WERI-Rb-1 (cell line): ENCODE measurements around the gene FBLN1.
"Not testable (repeated sequence)": the region's sequence is repeated elsewhere in the genome, so short reads cannot be mapped to it uniquely, and the experiment has no call there.

Source experiments
- DNase-seq: peaks from one replicate; pipeline ENCODE4 v3.0.0-alpha.2; 2020
- H3K27ac ChIP-seq: fragments of 250-450 bp; sonication (Bioruptor Pico); 2 replicates; pipeline ENCODE4 v1.5.1; 2020; ENCODE audit warnings: mild to moderate bottlenecking, moderate library complexity
- H3K27me3 ChIP-seq: fragments of 250-450 bp; sonication (Bioruptor Pico); 2 replicates; pipeline ENCODE4 v1.5.1; 2021; ENCODE audit warnings: mild to moderate bottlenecking, low read depth, moderate library complexity; ENCODE audit not compliant: insufficient read depth, severe bottlenecking
- H3K36me3 ChIP-seq: fragments of 250-450 bp; sonication (Bioruptor Pico); 2 replicates; pipeline ENCODE4 v1.5.1; 2020; ENCODE audit warnings: mild to moderate bottlenecking, moderate library complexity
- H3K4me3 ChIP-seq: 2 replicates; pipeline ENCODE4 v1.5.1; 2011; ENCODE audit warnings: low read depth, mild to moderate bottlenecking, control low read depth, low read length
- H3K9me3 ChIP-seq: fragments of 250-450 bp; sonication (Bioruptor Pico); 2 replicates; pipeline ENCODE4 v1.5.1; 2021; ENCODE audit warnings: mild to moderate bottlenecking, moderate library complexity; ENCODE audit not compliant: severe bottlenecking
- TF ChIP-seq, protein P1 (sequence below): IDR thresholded peaks from 2 replicates; pipeline ENCODE4 v1.5.1; 2011; ENCODE audit warnings: low read depth, mild to moderate bottlenecking, control low read depth, inconsistent platforms, low read length

FBLN1 gene

DNA sequence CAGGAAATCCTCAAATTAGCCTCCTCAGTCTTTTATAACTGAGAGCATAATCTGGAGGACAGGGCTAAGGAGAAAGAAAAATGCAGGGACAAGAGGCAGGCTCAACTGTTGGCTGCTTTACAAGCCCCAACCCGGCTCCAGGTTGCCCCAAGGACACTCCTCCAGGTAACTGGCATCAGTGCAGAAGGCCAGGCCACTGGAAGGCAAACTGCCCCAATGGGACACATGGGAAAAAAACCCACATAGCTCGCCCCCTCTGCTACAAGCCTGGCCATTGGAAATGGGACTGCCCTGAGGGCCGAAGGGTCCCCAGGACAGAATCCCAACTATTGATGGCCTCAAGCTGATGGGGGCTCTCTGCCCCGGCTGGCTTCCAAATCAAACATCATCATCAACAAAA lies 17.9 kb upstream of the FBLN1 start:
- no peaks in the 10 kb centered on the region for H3K27me3 ChIP-seq
- TF ChIP-seq, protein P1, sequence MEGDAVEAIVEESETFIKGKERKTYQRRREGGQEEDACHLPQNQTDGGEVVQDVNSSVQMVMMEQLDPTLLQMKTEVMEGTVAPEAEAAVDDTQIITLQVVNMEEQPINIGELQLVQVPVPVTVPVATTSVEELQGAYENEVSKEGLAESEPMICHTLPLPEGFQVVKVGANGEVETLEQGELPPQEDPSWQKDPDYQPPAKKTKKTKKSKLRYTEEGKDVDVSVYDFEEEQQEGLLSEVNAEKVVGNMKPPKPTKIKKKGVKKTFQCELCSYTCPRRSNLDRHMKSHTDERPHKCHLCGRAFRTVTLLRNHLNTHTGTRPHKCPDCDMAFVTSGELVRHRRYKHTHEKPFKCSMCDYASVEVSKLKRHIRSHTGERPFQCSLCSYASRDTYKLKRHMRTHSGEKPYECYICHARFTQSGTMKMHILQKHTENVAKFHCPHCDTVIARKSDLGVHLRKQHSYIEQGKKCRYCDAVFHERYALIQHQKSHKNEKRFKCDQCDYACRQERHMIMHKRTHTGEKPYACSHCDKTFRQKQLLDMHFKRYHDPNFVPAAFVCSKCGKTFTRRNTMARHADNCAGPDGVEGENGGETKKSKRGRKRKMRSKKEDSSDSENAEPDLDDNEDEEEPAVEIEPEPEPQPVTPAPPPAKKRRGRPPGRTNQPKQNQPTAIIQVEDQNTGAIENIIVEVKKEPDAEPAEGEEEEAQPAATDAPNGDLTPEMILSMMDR: no peak
- DNase-seq: no peak
- no peaks in the 10 kb centered on the region for H3K36me3 ChIP-seq
- H3K4me3 ChIP-seq: no peak overlapping the region
- peaks cover 4% of the 10 kb centered on the region for H3K9me3 ChIP-seq
- no peak overlapping the region for H3K27ac ChIP-seq

DNA sequence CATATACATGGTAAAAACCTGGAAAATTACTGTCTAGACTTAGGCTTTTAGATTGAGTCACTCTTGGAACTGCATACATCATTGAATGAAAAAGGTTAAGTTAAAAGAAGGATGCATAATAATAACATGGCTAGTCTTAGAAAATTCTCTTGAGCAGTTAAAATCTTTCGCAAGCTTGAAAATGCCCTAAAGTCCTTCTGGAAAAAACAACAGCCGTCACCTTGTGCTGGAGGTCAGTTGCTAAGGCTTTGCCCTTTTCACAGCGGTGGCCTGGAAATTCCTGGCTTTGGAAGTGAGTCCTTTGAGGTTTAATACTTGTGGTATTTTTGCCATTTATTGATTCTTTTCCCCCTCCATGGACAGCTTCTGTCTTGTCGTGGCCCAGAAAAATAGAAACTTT lies 17.4 kb upstream of the FBLN1 start:
- Histone ChIP-seq H3K27ac (no peak overlapping the region), H3K36me3 (no peaks in the 10 kb centered on the region), H3K9me3 (peaks cover 7% of the 10 kb centered on the region), H3K27me3 (no peaks in the 10 kb centered on the region), H3K4me3 (no peak overlapping the region)
- DNase-seq: no peak
- TF ChIP-seq, protein P1: no peak

DNA sequence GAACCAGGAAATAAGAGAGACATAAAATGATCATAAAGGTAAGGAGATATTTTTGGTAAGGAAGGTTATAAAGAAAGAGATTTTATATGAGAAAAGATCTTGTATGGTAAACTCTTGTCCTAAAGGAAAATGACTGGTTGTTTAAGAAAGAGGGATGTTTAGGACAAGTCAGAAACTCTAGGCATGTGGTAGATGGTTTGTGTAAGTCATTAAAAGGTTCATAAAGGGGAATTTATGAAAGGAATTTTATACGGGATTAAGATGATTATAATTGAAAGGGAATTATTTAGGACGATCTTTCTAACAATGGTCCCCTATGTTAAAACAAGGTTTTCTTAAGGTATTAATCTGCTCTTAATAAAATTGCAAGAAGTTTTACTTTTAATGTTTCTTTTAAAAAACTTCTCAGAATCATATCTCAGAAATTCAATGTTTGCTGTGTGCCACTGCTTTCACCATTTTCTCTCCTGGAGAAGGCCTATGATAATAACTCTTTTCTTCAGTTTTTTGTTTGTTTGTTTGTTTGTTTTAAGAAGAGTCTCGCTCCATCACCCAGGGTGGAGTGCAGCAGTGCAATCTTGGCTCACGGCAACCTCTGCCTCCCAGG lies 13.8 kb upstream of the FBLN1 start:
- TF ChIP-seq, protein P1: no peak
- Histone ChIP-seq H3K9me3 (peaks cover 7% of the 10 kb centered on the region), H3K27ac (no peak overlapping the region), H3K4me3 (no peak overlapping the region), H3K36me3 (no peaks in the 10 kb centered on the region), H3K27me3 (no peaks in the 10 kb centered on the region)
- DNase-seq: no peak

DNA sequence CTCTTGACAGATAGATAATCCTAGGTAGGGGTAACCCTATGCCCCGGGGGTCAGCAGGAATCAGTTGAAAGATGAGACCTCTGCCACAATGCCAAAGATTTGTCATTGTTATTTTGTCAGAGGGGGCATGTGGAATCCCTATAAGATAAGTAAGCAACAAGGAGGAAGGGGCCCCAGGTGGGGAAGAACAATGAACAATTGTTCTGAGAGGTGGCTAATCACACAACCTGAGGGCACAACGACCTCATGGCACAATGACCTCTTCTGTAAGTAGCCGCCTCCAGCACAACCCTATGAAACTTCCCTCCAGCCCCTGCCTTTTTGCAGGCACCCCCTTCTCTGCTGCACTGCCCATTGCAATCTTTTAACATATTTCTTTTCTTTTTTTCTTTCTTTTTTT lies 11.8 kb upstream of the FBLN1 start:
- H3K9me3 ChIP-seq: peaks cover 7% of the 10 kb centered on the region
- H3K27me3 ChIP-seq: no peaks in the 10 kb centered on the region
- no peak for DNase-seq
- no peaks in the 10 kb centered on the region for H3K36me3 ChIP-seq
- H3K4me3 ChIP-seq: no peak overlapping the region
- no peak overlapping the region for H3K27ac ChIP-seq
- TF ChIP-seq, protein P1: no peak

DNA sequence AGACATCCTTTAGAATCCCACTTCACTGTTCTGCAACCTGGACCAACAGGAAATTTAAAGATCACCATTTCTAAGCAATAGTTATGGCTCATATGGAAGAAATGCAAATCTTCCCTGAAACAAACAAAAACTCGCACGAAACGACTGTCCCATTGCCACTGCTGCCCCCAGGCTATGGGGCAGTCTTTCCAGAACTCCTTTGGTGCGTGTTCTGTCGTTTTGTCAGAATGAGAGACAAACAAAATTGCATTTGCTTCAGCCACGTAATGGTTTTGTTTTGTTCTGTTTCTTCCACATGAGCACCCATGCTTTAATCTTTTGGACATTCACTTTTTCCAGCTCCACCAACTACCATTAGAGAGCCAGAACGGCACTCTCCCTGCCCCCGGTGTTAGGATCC lies 10.8 kb upstream of the FBLN1 start:
- TF ChIP-seq, protein P1: no peak
- H3K4me3 ChIP-seq: no peak overlapping the region
- H3K36me3 ChIP-seq: no peaks in the 10 kb centered on the region
- peaks cover 7% of the 10 kb centered on the region for H3K9me3 ChIP-seq
- H3K27ac ChIP-seq: no peak overlapping the region
- DNase-seq: no peak
- H3K27me3 ChIP-seq: no peaks in the 10 kb centered on the region

DNA sequence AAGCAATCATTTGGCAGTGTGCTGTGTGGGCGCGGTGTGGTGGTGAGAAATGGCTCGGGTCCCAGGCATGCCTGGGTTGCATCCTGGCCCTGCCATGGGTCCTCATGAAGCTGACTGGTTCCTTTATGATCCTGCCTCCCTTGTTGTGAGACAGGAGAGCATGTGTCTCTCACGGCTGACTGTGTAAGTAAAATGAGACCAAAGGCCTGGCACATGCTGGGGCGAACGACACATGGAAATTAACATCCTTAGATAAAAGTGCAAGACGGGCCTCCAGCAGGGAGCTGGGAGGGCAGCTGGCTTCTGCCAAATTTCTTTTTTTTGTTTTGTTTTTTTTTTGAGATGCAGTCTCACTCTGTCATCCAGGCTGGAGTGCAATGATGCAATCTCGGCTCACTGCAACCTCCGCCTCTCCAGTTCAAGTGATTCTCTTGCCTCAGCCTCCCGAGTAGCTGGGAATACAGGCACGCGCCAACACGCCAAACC lies 9.4 kb upstream of the FBLN1 start:
- TF ChIP-seq, protein P1: no peak
- no peak for DNase-seq
- no peak overlapping the region for H3K4me3 ChIP-seq
- no peaks in the 10 kb centered on the region for H3K36me3 ChIP-seq
- H3K9me3 ChIP-seq: peaks cover 7% of the 10 kb centered on the region
- H3K27ac ChIP-seq: no peak overlapping the region
- H3K27me3 ChIP-seq: no peaks in the 10 kb centered on the region

DNA sequence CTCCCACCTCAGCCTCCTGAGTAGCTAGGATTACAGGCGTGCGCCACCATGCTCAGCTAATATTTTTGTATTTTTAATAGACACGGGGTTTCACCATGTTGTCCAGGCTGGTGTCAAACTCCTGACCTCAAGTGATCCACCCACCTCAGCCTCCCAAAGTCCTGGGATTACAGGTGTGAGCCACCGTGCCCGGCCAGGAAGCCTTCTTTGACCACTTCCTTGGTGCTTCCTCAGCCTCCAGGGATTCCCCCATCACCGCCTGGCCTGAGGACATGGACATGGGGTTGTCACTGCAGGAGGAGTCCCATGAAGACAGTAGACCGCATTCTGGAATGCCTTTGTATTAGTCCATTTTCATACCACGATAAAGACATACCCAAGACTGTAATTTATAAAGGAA lies 8.4 kb upstream of the FBLN1 start:
- H3K4me3 ChIP-seq, H3K9me3 ChIP-seq, DNase-seq, H3K27me3 ChIP-seq, H3K36me3 ChIP-seq, H3K27ac ChIP-seq: not testable (repeated sequence)

DNA sequence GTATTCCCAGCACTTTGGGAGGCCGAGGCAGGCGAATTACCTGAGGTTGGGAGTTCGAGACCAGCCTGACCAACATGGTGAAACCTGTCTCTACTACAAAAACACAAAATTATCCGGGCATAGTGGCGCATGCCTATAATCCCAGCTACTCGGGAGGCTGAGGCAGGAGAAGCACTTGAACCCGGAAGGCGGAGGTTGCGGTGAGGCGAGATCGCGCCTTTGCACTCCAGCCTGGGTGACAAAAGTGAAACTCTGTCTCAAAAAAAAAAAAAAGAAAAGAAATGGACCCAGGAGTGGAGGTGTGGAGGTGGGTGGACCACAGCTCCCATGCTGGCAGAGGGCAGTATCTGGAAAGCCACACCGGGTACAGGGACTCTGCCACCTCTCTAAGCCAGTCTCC lies 7.1 kb upstream of the FBLN1 start:
- H3K36me3 ChIP-seq, H3K9me3 ChIP-seq, H3K4me3 ChIP-seq, DNase-seq, H3K27ac ChIP-seq, H3K27me3 ChIP-seq: not testable (repeated sequence)
